Measurements from ENCODE around the gene TEK.

Gene TEK

GRCh38 chr9:27065288-27065687, 43.7 kb upstream of the TEK start:
- Histone ChIP-seq H3K9me3 (ENCODE audit: control insufficient read depth, insufficient read depth, low read length) (no peaks in the 10 kb centered on the region), H3K79me2 (ENCODE audit: control insufficient read depth, low read length) (no peaks in the 10 kb centered on the region), H3K36me3 (ENCODE audit: control insufficient read depth, low read length) (no peaks in the 10 kb centered on the region), H3K9me2 (replicated peaks; ENCODE audit: control insufficient read depth, low read length) (no peaks in the 10 kb centered on the region), H4K20me1 (ENCODE audit: control insufficient read depth, insufficient read depth, low read depth, low read length) (no peaks in the 10 kb centered on the region), H3K4me1 (ENCODE audit: control insufficient read depth, low read length) (no peaks in the 10 kb centered on the region), H3K27me3 (ENCODE audit: control insufficient read depth, low read length) (no peaks in the 10 kb centered on the region), H3K4me2 (ENCODE audit: low read length) (no peak overlapping the region), H3K4me3 (ENCODE audit: low read length) (no peak overlapping the region), H3F3A (ENCODE audit: control insufficient read depth, insufficient read depth) (no peaks in the 10 kb centered on the region), H3K27ac (ENCODE audit: low read depth, low read length) (no peak overlapping the region)
- TF ChIP-seq EZH2phosphoT487 (IDR thresholded peaks at IDR 0.05; ENCODE audit: borderline replicate concordance, low read length): no peak
- TF ChIP-seq CTCF (IDR thresholded peaks at IDR 0.05; ENCODE audit: low read depth, low read length, poor library complexity, severe bottlenecking): no peak

- no peak overlapping the region for H3K27ac ChIP-seq (ENCODE audit: low read depth, low read length)
- no peaks in the 10 kb centered on the region for H3K79me2 ChIP-seq (ENCODE audit: control insufficient read depth, low read length)
- no peaks in the 10 kb centered on the region for H3K9me3 ChIP-seq (ENCODE audit: control insufficient read depth, insufficient read depth, low read length)
- H3K27me3 ChIP-seq (ENCODE audit: control insufficient read depth, low read length): no peaks in the 10 kb centered on the region
- no peaks in the 10 kb centered on the region for H3K9me2 ChIP-seq (replicated peaks; ENCODE audit: control insufficient read depth, low read length)
- no peaks in the 10 kb centered on the region for H3K36me3 ChIP-seq (ENCODE audit: control insufficient read depth, low read length)
- H4K20me1 ChIP-seq (ENCODE audit: control insufficient read depth, insufficient read depth, low read depth, low read length): no peaks in the 10 kb centered on the region
- no peak overlapping the region for H3K4me3 ChIP-seq (ENCODE audit: low read length)
- no peak overlapping the region for H3K4me2 ChIP-seq (ENCODE audit: low read length)
- no peaks in the 10 kb centered on the region for H3K4me1 ChIP-seq (ENCODE audit: control insufficient read depth, low read length)
- no peaks in the 10 kb centered on the region for H3F3A ChIP-seq (ENCODE audit: control insufficient read depth, insufficient read depth)
- TF ChIP-seq CTCF (IDR thresholded peaks at IDR 0.05; ENCODE audit: low read depth, low read length, poor library complexity, severe bottlenecking): no peak
- no peak for TF ChIP-seq EZH2phosphoT487 (IDR thresholded peaks at IDR 0.05; ENCODE audit: borderline replicate concordance, low read length)
These were observed 34.9 kb upstream of the TEK start for GRCh38 chr9:27073841-27074728.

- Histone ChIP-seq H3K9me3 (ENCODE audit: control insufficient read depth, insufficient read depth, low read length) (no peaks in the 10 kb centered on the region), H3K4me2 (ENCODE audit: low read length) (no peak overlapping the region), H3K27ac (ENCODE audit: low read depth, low read length) (no peak overlapping the region), H3K36me3 (ENCODE audit: control insufficient read depth, low read length) (no peaks in the 10 kb centered on the region), H3K9me2 (replicated peaks; ENCODE audit: control insufficient read depth, low read length) (no peaks in the 10 kb centered on the region), H4K20me1 (ENCODE audit: control insufficient read depth, insufficient read depth, low read depth, low read length) (no peaks in the 10 kb centered on the region), H3F3A (ENCODE audit: control insufficient read depth, insufficient read depth) (no peaks in the 10 kb centered on the region), H3K4me1 (ENCODE audit: control insufficient read depth, low read length) (no peaks in the 10 kb centered on the region), H3K27me3 (ENCODE audit: control insufficient read depth, low read length) (no peaks in the 10 kb centered on the region), H3K79me2 (ENCODE audit: control insufficient read depth, low read length) (no peaks in the 10 kb centered on the region), H3K4me3 (ENCODE audit: low read length) (no peak overlapping the region)
- TF ChIP-seq EZH2phosphoT487 (IDR thresholded peaks at IDR 0.05; ENCODE audit: borderline replicate concordance, low read length) (no peak), CTCF (IDR thresholded peaks at IDR 0.05; ENCODE audit: low read depth, low read length, poor library complexity, severe bottlenecking) (no peak)
These were observed 30.3 kb upstream of the TEK start for GRCh38 chr9:27078685-27079084.

Measured in DOHH2 (cell line).